Caco-2 (cell line): ENCODE data around the gene GSG1L. TPM values are rescaled to one million over a fixed set of nuclear protein-coding genes. Genes with fewer than 3 reads are reported as not detected.

Experiments
- BruUV-seq: library from RNA; stranded (reverse); fragments of 400-500 nt; replicated peaks from 2 replicates; lab custom pipeline; 2021; lab: Mats Ljungman, UMichigan
- CTCF ChIA-PET: fragments of 300-600 bp; sonication (Branson Sonifier 250); formaldehyde crosslinking; loops from one replicate; lab custom pipeline; 2022; ENCODE audit warnings: antibody characterized with exemption; lab: Charles Lee
- POLR2A ChIA-PET: fragments of 300-600 bp; sonication (Branson Sonifier 250); formaldehyde crosslinking; loops from one replicate; lab custom pipeline; 2022; ENCODE audit warnings: antibody characterized with exemption; lab: Charles Lee
- DNase-seq, 2 experiments: peaks; one replicate each; pipeline versions ENCODE4 v3.0.0 to v3.0.0-alpha.2; 2020 to 2022
- H3K27me3 ChIP-seq: replicated peaks from 2 replicates; pipeline ENCODE4 v1.6.0; 2011; ENCODE audit warnings: low read length; ENCODE audit not compliant: control insufficient read depth, insufficient read depth
- H3K36me3 ChIP-seq: 2 replicates; pipeline ENCODE4 v1.5.1; 2011; ENCODE audit warnings: low read length; ENCODE audit not compliant: control insufficient read depth, insufficient read depth
- H3K4me1 ChIP-seq: fragments of 250-450 bp; sonication (Bioruptor Pico); 2 replicates; pipeline ENCODE4 v1.5.1; 2020; ENCODE audit warnings: mild to moderate bottlenecking
- H3K4me3 ChIP-seq: 2 replicates; pipeline ENCODE4 v1.5.1; 2011; ENCODE audit warnings: low read depth, mild to moderate bottlenecking, control low read depth, low read length
- H3K9me3 ChIP-seq: fragments of 250-450 bp; sonication (Bioruptor Pico); 2 replicates; pipeline ENCODE4 v1.5.1; 2020; ENCODE audit warnings: mild to moderate bottlenecking, moderate library complexity
- H3K27ac Mint-ChIP-seq: one replicate; pipeline ENCODE4 v1.8.0; 2022; ENCODE audit warnings: mixed read lengths; ENCODE audit not compliant: unreplicated experiment
- H3K27me3 Mint-ChIP-seq: one replicate; pipeline ENCODE4 v1.8.0; 2022; ENCODE audit warnings: mixed read lengths; ENCODE audit not compliant: insufficient read depth, unreplicated experiment
- H3K36me3 Mint-ChIP-seq: one replicate; pipeline ENCODE4 v1.8.0; 2022; ENCODE audit warnings: mild to moderate bottlenecking, mixed read lengths; ENCODE audit not compliant: insufficient read depth, unreplicated experiment
- H3K4me1 Mint-ChIP-seq: one replicate; pipeline ENCODE4 v1.8.0; 2022; ENCODE audit warnings: low read depth, mixed read lengths; ENCODE audit not compliant: unreplicated experiment
- H3K4me3 Mint-ChIP-seq: one replicate; pipeline ENCODE4 v1.8.0; 2022; ENCODE audit warnings: mild to moderate bottlenecking, moderate library complexity, mixed read lengths; ENCODE audit not compliant: unreplicated experiment
- H3K9me3 Mint-ChIP-seq: one replicate; pipeline ENCODE4 v1.8.0; 2022; ENCODE audit warnings: mixed read lengths; ENCODE audit not compliant: unreplicated experiment
- intact Hi-C: fragments of 100-400 bp; cut with micrococcal nuclease; formaldehyde crosslinking; loops from one replicate; pipeline ENCODE4 v1.10.0; 2022; ENCODE audit not compliant: unreplicated experiment
- total RNA-seq: library from RNA; stranded (reverse); gene quantifications from 2 replicates; pipeline ENCODE4 v1.2.3, GENCODE V29; 2022
- TF ChIP-seq, protein P1 (sequence below), 2 experiments: fragments of 200-600 bp in 1 of 2; IDR thresholded peaks; 1 replicate in 1 of 2; 2 replicates in 1 of 2; pipeline versions ENCODE4 v1.5.1 to v1.8.0; 2011 to 2022; ENCODE audit warnings: antibody characterized with exemption in 1 of 2, control low read depth in 1 of 2, inconsistent platforms in 1 of 2, low read depth in 1 of 2, low read length in 1 of 2, mild to moderate bottlenecking in 1 of 2, moderate library complexity in 1 of 2; ENCODE audit not compliant: insufficient read depth in 1 of 2, severe bottlenecking in 1 of 2, unreplicated experiment in 1 of 2

Gene GSG1L
- total RNA-seq, 1 experiment from 2014 or later = not detected

DNA sequence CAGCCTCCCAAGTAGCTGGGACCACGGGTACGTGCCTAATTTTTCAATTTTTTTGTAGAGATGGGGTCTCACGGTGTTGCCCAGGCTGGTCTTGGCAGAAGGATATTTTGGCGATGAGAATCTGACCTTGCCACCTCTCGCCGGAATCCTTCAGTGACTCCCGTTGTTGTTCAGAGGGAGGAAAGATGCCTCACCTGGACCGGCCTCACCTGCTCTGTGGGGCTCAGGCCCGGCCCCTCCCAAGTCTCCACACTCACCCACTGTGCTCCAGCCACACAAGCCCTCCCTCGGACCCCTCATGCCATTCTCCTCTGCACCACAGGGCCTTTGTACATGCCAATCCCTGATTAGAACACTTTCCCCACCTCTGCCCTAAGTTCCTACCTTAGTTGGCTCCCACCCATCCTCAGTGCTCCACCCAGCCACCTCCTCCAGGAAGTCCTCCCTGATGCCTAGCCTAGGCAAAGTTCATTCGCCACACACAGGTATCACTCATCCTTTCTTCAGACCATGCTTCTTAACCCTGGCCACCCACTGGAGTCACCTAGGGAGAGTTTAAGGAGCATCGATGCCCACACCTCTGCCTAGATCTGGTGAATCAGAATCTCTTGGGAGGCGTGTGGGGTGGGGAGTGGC lies 136.1 kb downstream of the GSG1L start:
- Histone ChIP-seq H3K27me3 (no peaks in the 10 kb centered on the region), H3K9me3 (no peaks in the 10 kb centered on the region), H3K36me3 (no peaks in the 10 kb centered on the region), H3K4me3 (no peak overlapping the region), H3K4me1 (no peaks in the 10 kb centered on the region)
- CTCF ChIA-PET = no interaction called here
- no TSS peak for BruUV-seq
- Mint-ChIP-seq H3K27me3 (peaks cover 13% of the 10 kb centered on the region), H3K36me3 (peaks cover 4% of the 10 kb centered on the region), H3K27ac (no peak overlapping the region), H3K9me3 (no peaks in the 10 kb centered on the region), H3K4me1 (no peaks in the 10 kb centered on the region), H3K4me3 (no peak overlapping the region)
- POLR2A ChIA-PET = no interaction called here
- TF ChIP-seq, protein P1, sequence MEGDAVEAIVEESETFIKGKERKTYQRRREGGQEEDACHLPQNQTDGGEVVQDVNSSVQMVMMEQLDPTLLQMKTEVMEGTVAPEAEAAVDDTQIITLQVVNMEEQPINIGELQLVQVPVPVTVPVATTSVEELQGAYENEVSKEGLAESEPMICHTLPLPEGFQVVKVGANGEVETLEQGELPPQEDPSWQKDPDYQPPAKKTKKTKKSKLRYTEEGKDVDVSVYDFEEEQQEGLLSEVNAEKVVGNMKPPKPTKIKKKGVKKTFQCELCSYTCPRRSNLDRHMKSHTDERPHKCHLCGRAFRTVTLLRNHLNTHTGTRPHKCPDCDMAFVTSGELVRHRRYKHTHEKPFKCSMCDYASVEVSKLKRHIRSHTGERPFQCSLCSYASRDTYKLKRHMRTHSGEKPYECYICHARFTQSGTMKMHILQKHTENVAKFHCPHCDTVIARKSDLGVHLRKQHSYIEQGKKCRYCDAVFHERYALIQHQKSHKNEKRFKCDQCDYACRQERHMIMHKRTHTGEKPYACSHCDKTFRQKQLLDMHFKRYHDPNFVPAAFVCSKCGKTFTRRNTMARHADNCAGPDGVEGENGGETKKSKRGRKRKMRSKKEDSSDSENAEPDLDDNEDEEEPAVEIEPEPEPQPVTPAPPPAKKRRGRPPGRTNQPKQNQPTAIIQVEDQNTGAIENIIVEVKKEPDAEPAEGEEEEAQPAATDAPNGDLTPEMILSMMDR (IDR thresholded peaks at IDR 0.05; ENCODE audit: insufficient read depth in 1 of 2, low read depth in 1 of 2, low read length in 1 of 2, severe bottlenecking in 1 of 2, unreplicated experiment in 1 of 2) = no peak
- no peak for DNase-seq
- intact Hi-C loops = no loop called here

DNA sequence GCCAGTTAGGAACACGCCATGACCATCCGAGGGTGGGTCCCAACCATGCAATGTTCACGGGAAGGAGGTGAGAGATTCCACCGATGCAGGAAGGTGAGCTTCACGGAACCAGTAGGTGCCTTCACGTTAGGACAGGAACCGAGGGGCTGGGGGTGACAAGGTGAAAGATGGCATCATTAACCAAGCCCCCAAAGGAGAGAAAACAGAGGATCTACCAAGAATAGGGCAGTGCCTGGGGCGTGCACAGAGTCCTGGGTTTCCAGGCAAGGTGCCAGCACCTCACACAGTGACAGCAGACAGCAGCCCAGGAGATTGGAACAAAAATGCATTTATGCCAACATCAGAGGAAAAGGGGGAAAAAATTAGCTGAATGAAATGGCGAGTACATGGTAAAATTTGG lies 137.9 kb downstream of the GSG1L start:
- Mint-ChIP-seq H3K4me3 (no peak overlapping the region), H3K27ac (no peak overlapping the region), H3K4me1 (no peaks in the 10 kb centered on the region), H3K36me3 (peaks cover 4% of the 10 kb centered on the region), H3K27me3 (peaks cover 22% of the 10 kb centered on the region), H3K9me3 (no peaks in the 10 kb centered on the region)
- intact Hi-C loops = no loop called here
- TF ChIP-seq, protein P1 (IDR thresholded peaks at IDR 0.05; ENCODE audit: insufficient read depth in 1 of 2, low read depth in 1 of 2, low read length in 1 of 2, severe bottlenecking in 1 of 2, unreplicated experiment in 1 of 2) = no peak
- ChIA-PET POLR2A (no interaction called here), CTCF (no interaction called here)
- H3K4me1 ChIP-seq = no peaks in the 10 kb centered on the region
- H3K36me3 ChIP-seq = no peaks in the 10 kb centered on the region
- H3K9me3 ChIP-seq = no peaks in the 10 kb centered on the region
- BruUV-seq = no TSS peak
- no peaks in the 10 kb centered on the region for H3K27me3 ChIP-seq
- H3K4me3 ChIP-seq = no peak overlapping the region
- no peak for DNase-seq

DNA sequence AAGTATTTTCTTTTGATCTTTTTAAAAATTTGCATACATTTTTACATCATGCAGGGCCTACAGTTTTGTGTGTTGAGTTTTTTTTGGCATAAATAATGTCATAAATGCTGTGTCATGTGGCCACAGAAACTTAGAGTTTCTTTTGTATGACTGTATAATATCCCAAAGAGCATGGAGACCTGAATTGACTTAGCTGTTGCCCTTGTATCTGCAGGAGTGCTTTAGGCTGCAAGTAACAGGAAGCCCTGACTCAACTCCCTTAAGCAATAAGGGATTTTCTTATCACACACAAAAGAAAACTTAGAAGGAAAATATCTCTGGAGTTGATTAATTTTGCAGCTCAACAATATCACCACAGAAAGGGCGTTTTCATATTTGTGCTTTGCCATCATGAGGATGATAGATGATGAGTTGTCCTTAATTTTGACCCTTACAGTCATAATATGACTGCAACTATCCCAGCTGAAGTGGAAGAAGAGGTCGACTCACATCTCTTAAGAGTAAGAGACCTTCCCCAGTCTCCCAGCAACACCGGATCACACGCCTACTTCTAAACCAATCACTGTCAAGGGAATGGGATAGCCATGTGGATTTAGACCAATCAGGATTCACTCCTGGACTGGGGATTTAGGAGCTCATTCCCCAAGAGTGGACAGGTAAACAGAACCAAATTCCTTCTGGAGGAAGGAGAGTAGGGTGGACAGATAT lies 138.9 kb downstream of the GSG1L start:
- DNase-seq = no peak
- Histone ChIP-seq H3K36me3 (no peaks in the 10 kb centered on the region), H3K4me3 (no peak overlapping the region), H3K4me1 (no peaks in the 10 kb centered on the region), H3K9me3 (no peaks in the 10 kb centered on the region), H3K27me3 (no peaks in the 10 kb centered on the region)
- intact Hi-C loops = no loop called here
- BruUV-seq = no TSS peak
- Mint-ChIP-seq H3K4me1 (no peaks in the 10 kb centered on the region), H3K36me3 (no peaks in the 10 kb centered on the region), H3K4me3 (no peak overlapping the region), H3K27ac (no peak overlapping the region), H3K9me3 (no peaks in the 10 kb centered on the region), H3K27me3 (peaks cover 24% of the 10 kb centered on the region)
- TF ChIP-seq, protein P1 (IDR thresholded peaks at IDR 0.05; ENCODE audit: insufficient read depth in 1 of 2, low read depth in 1 of 2, low read length in 1 of 2, severe bottlenecking in 1 of 2, unreplicated experiment in 1 of 2) = no peak
- CTCF ChIA-PET = no interaction called here
- POLR2A ChIA-PET = no interaction called here
